K562 (cell line): ENCODE results near the gene CSMD2. TPM values are rescaled to one million over a fixed set of nuclear protein-coding genes. Genes with fewer than 3 reads are reported as not detected.

Experiments
- ATAC-seq: fragments of 200-7000 bp; cut with Tn5 transposase; 3 replicates; pipeline ENCODE4 v1.9.1; 2020; ENCODE audit warnings: moderate library complexity
- BruUV-seq: library from RNA; stranded (reverse); fragments of 400-500 nt; replicated peaks from 2 replicates; lab custom pipeline; 2021; lab: Mats Ljungman, UMichigan
- CTCF ChIA-PET: fragments of 300-600 bp; formaldehyde crosslinking; extraction: SDS; loops from one replicate; lab custom pipeline; 2021; ENCODE audit warnings: low intra/inter-chr PET ratio; lab: Yijun Ruan, JAX
- POLR2A ChIA-PET: fragments of 300-600, 350-650 bp; sonication (Branson Sonifier 250); formaldehyde crosslinking; extraction: SDS; loops from one replicate; lab custom pipeline; 2021; ENCODE audit warnings: antibody characterized with exemption, inconsistent platforms; lab: Yijun Ruan, JAX
- DNase-seq, 4 experiments: peaks; one replicate each; pipeline versions ENCODE4 v3.0.0 to v3.0.0-alpha.2; 2011 to 2018; ENCODE audit warnings: low spot score in 3 of 4, mixed read lengths in 3 of 4; ENCODE audit errors: extremely low read depth in 1 of 4
- FAIRE-seq: peaks from 2 replicates; lab custom pipeline; 2011; peaks lifted over from hg19 to GRCh38; lab: Jason Lieb, UNC
- H2AFZ ChIP-seq: 2 replicates; pipeline ENCODE4 v1.6.0; 2011; ENCODE audit warnings: low read depth, low read length, control low read depth, inconsistent platforms
- H3K27ac ChIP-seq: fragments of 200-600 bp; 3 replicates; pipeline ENCODE4 v1.8.0; 2011; ENCODE audit warnings: low read depth, mild to moderate bottlenecking, control low read depth, inconsistent platforms, low read length, moderate library complexity, mixed read lengths; ENCODE audit errors: extremely low read depth
- H3K27me3 ChIP-seq, 2 experiments: fragments of 300-600 bp in 1 of 2; 2 replicates in 1 of 2; 3 replicates in 1 of 2; pipeline versions ENCODE4 v1.6.0 to v1.8.0; 2011; ENCODE audit warnings: inconsistent platforms in 2 of 2, low read length in 2 of 2, mild to moderate bottlenecking in 1 of 2, mixed read lengths in 1 of 2, moderate library complexity in 1 of 2; ENCODE audit not compliant: control insufficient read depth in 2 of 2, insufficient read depth in 2 of 2
- H3K36me3 ChIP-seq: fragments of 300-600 bp; 3 replicates; pipeline ENCODE4 v1.8.0; 2011; ENCODE audit warnings: mild to moderate bottlenecking, low read length, inconsistent platforms; ENCODE audit not compliant: control insufficient read depth, insufficient read depth
- H3K4me1 ChIP-seq, 2 experiments: fragments of 200-600 bp in 1 of 2; replicated peaks in 1 of 2; 2 replicates in 1 of 2; 3 replicates in 1 of 2; pipeline versions ENCODE4 v1.5.1 to v1.8.0; 2011; ENCODE audit warnings: inconsistent platforms in 2 of 2, low read length in 2 of 2, mild to moderate bottlenecking in 1 of 2, mixed read lengths in 1 of 2, moderate library complexity in 1 of 2; ENCODE audit not compliant: control insufficient read depth in 2 of 2, insufficient read depth in 2 of 2
- H3K4me2 ChIP-seq: 2 replicates; pipeline ENCODE4 v1.6.1; 2011; ENCODE audit warnings: low read length, control low read depth, inconsistent platforms, mixed read lengths; ENCODE audit not compliant: insufficient read depth
- H3K4me3 ChIP-seq: fragments of 200-600 bp; sonication (generic), shearing (Covaris generic); 2 replicates; pipeline ENCODE4 v1.5.1; 2016; ENCODE audit warnings: control low read depth, inconsistent platforms
- H3K79me2 ChIP-seq: fragments of 200-600 bp; 3 replicates; pipeline ENCODE4 v1.8.0; 2011; ENCODE audit warnings: low read length, inconsistent platforms; ENCODE audit not compliant: control insufficient read depth, insufficient read depth
- H3K9ac ChIP-seq, 2 experiments: 2 replicates each; pipeline versions ENCODE4 v1.6.0 to v1.6.1; 2011; ENCODE audit warnings: low read depth in 2 of 2, low read length in 2 of 2, control low read depth in 1 of 2, inconsistent platforms in 1 of 2, mild to moderate bottlenecking in 1 of 2, mixed read lengths in 1 of 2; ENCODE audit not compliant: insufficient read depth in 1 of 2
- H3K9me1 ChIP-seq: one replicate; pipeline ENCODE4 v1.6.0; 2011; ENCODE audit warnings: inconsistent platforms, mild to moderate bottlenecking, low read length, moderate library complexity; ENCODE audit not compliant: control insufficient read depth, insufficient read depth
- H3K9me3 ChIP-seq: replicated peaks from 2 replicates; pipeline ENCODE4 v1.5.1; 2011; ENCODE audit warnings: low read depth, low read length, inconsistent platforms; ENCODE audit not compliant: control insufficient read depth, insufficient read depth
- H4K20me1 ChIP-seq: replicated peaks from 2 replicates; pipeline ENCODE4 v1.6.1; 2011; ENCODE audit warnings: low read length, inconsistent platforms, mixed read lengths; ENCODE audit not compliant: control insufficient read depth, insufficient read depth
- HSF4 ChIP-seq: fragments of 250-450 bp; sonication (Bioruptor Pico); IDR thresholded peaks from 2 replicates; pipeline ENCODE4 v2.1.2; 2022; ENCODE audit warnings: mild to moderate bottlenecking, moderate library complexity, borderline replicate concordance
- KLF10 ChIP-seq: fragments of 250-450 bp; sonication (Bioruptor Pico); IDR thresholded peaks from 2 replicates; pipeline ENCODE4 v1.6.1; 2021; ENCODE audit warnings: matching md5 sums
- PRDM10 ChIP-seq: fragments of 450-650 bp; IDR thresholded peaks from 2 replicates; pipeline ENCODE4 v1.6.1; 2018; ENCODE audit not compliant: partially characterized antibody
- ZNF175 ChIP-seq: fragments of 200-800 bp; sonication (Bioruptor generic); IDR thresholded peaks from 2 replicates; pipeline ENCODE4 v1.6.1; 2016; ENCODE audit warnings: low read depth, mild to moderate bottlenecking, missing genetic modification characterization, missing compliant biosample characterization
- WGBS: fragments of 100-300 bp; shearing (Covaris generic); methylation state at CpG from one replicate; pipeline ENCODE4 v1.1.6; 2016; ENCODE audit warnings: low coverage, mixed read lengths; ENCODE audit not compliant: insufficient coverage; ENCODE audit errors: missing lambda C conversion rate; 5-methylcytosine and 5-hydroxymethylcytosine counted together
- in situ Hi-C: fragments of 300-500 bp; cut with MboI; formaldehyde crosslinking; loops from 4 replicates; pipeline ENCODE4 v1.15.0; 2018; ENCODE audit warnings: inconsistent platforms, mixed read lengths
- intact Hi-C: fragments of 100-400 bp; cut with micrococcal nuclease; formaldehyde crosslinking; loops from 2 replicates; pipeline ENCODE4 v1.14.2; 2022
- polyA plus RNA-seq, 8 experiments: library from polyadenylated mRNA; depleted of rRNA in 4 of 8; stranded (reverse) in 5 of 8; unstranded in 3 of 8; fragments of >200 nt; fragmentation: Nextera tagmentation in 2 of 8; fragmentation: Illumina TruSeq in 1 of 8; extraction: Ambion mirVana in 2 of 8; extraction: Trizol in 1 of 8; gene quantifications; 2 replicates each; pipeline versions ENCODE4 v1.2.1 to v1.2.3, GENCODE V29; 2011 to 2014; ENCODE audit warnings: inconsistent platforms in 1 of 8, missing spikeins in 1 of 8
- total RNA-seq, 7 experiments: library from RNA; depleted of rRNA in 6 of 7; stranded (reverse); fragments of >200 nt in 6 of 7; fragmentation: Illumina TruSeq in 2 of 7; extraction: Trizol in 2 of 7; gene quantifications; 2 replicates each; pipeline versions ENCODE4 v1.2.1 to v1.2.3, GENCODE V29; 2011 to 2021; ENCODE audit warnings: low replicate concordance in 1 of 7
- TF ChIP-seq, protein P1 (sequence below): fragments of 450-650 bp; conservative IDR thresholded peaks from 2 replicates; pipeline ENCODE4 v1.6.1; 2016; ENCODE audit warnings: missing genetic modification characterization, low read depth, mild to moderate bottlenecking, missing compliant biosample characterization, moderate library complexity

Gene CSMD2
- total and polyA plus RNA-seq, 9 of the 15 experiments (the other 6 are each of a cell fraction or from before 2014, with no cell fraction given): not detected

DNA sequence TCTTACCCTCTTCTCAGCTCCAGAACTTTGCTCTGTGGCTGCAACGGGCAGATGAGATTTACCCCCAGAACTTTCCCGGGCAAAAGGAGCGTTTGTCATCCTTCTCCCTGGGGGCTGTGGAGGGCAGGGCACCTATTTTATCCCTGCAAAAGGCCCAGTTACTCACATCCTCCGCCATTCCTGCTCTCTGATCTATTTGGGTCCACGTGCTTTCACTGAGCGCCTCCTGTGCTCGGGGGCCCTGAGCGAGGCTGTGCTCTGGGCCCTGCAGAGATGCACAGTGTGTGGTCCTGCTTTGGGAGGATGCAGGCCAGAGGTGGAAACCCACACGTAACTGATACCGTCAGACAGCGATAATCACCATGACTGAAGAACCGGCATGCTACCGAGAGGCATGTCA, 2.4 kb upstream of the CSMD2 start:
- FAIRE-seq (no peak), ATAC-seq (no peak), DNase-seq (no peak)
- Histone ChIP-seq H3K4me1 (peaks cover 0 to 10% of the 10 kb centered on the region in 2 experiments; a peak in 2 of 5 replicates), H3K79me2 (no peaks in the 10 kb centered on the region), H3K27ac (no peak overlapping the region), H3K4me2 (no peak overlapping the region), H3K9me3 (no peaks in the 10 kb centered on the region), H3K4me3 (no peak overlapping the region), H4K20me1 (no peaks in the 10 kb centered on the region), H3K36me3 (no peaks in the 10 kb centered on the region), H3K9ac (no peak overlapping the region), H3K9me1 (no peaks in the 10 kb centered on the region), H2AFZ (no peak overlapping the region), H3K27me3 (peaks cover 2 to 18% of the 10 kb centered on the region in 2 experiments; a peak in 4 of 5 replicates)
- in situ Hi-C loops (no loop called here), intact Hi-C loops (no loop called here)
- TF ChIP-seq, protein P1, sequence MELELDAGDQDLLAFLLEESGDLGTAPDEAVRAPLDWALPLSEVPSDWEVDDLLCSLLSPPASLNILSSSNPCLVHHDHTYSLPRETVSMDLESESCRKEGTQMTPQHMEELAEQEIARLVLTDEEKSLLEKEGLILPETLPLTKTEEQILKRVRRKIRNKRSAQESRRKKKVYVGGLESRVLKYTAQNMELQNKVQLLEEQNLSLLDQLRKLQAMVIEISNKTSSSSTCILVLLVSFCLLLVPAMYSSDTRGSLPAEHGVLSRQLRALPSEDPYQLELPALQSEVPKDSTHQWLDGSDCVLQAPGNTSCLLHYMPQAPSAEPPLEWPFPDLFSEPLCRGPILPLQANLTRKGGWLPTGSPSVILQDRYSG (tag): no peak
- no peak for TF ChIP-seq ZNF175 (CRISPR knock-in tag)
- no peak for TF ChIP-seq KLF10 (CRISPR knock-in tag)
- no peak for TF ChIP-seq HSF4 (CRISPR knock-in tag)
- TF ChIP-seq PRDM10: no peak
- BruUV-seq: no TSS peak
- CTCF ChIA-PET: no interaction called here
- POLR2A ChIA-PET: no interaction called here
- 0% methylated on average over 13 of the region's 13 CpGs for WGBS
